HG03196 (cell line): ENCODE results near the gene IL11RA.

Source experiments
- ATAC-seq: cut with Tn5 transposase; IDR thresholded peaks from one replicate; pipeline ENCODE4 v1.9.1; 2021; ENCODE audit not compliant: unreplicated experiment

IL11RA gene

GRCh38 chr9:34652602-34653000 is 616 bp downstream of the IL11RA start:
- ATAC-seq, result no peak

- ATAC-seq, result no peak
Observed at GRCh38 chr9:34653151-34654072, 1.4 kb downstream of the IL11RA start.

- ATAC-seq, result no peak
Observed at GRCh38 chr9:34654323-34655051, 2.5 kb downstream of the IL11RA start.

GRCh38 chr9:34655394-34655793 is 3.4 kb downstream of the IL11RA start:
- no peak for ATAC-seq

GRCh38 chr9:34656992-34657391 is 5.0 kb downstream of the IL11RA start:
- no peak for ATAC-seq

GRCh38 chr9:34658461-34658860 is 6.5 kb downstream of the IL11RA start:
- ATAC-seq, result no peak

GRCh38 chr9:34659592-34660253 is 7.7 kb downstream of the IL11RA start:
- ATAC-seq, result no peak

- no peak for ATAC-seq
Observed at GRCh38 chr9:34662526-34663302, 10.7 kb downstream of the IL11RA start, which contains the start of gene CCL27. TSS of gene CCL27 (minus strand) at chr9:34662657. CDS start at chr9:34662633, 24 bp downstream.

GRCh38 chr9:34663303-34663605 is 11.3 kb downstream of the IL11RA start:
- ATAC-seq, result no peak

GRCh38 chr9:34664281-34665066 is 12.5 kb downstream of the IL11RA start:
- ATAC-seq, result no peak

- no peak for ATAC-seq
Observed at GRCh38 chr9:34665067-34665380, 13.0 kb downstream of the IL11RA start.

- peak; percentile 54 for ATAC-seq
Observed at GRCh38 chr9:34665381-34666250, 13.6 kb downstream of the IL11RA start.

- no peak for ATAC-seq
Observed at GRCh38 chr9:34669809-34670562, 18.0 kb downstream of the IL11RA start.

GRCh38 chr9:34671307-34671706 is 19.3 kb downstream of the IL11RA start:
- no peak for ATAC-seq

- no peak for ATAC-seq
Observed at GRCh38 chr9:34674440-34674839, 22.5 kb downstream of the IL11RA start.

GRCh38 chr9:34675048-34675714 is 23.2 kb downstream of the IL11RA start:
- ATAC-seq, result no peak

- no peak for ATAC-seq
Observed at GRCh38 chr9:34675869-34676268, 23.9 kb downstream of the IL11RA start.

GRCh38 chr9:34684145-34684544 is 32.2 kb downstream of the IL11RA start:
- no peak for ATAC-seq
